Activated CD4-positive, alpha-beta T cell treated with anti-CD3 and anti-CD28 coated beads for 36 hours (primary cell): ENCODE data around the gene VPS37B. TPM values are rescaled to one million over a fixed set of nuclear protein-coding genes. Genes with fewer than 3 reads are reported as not detected.
"Not testable (repeated sequence)": the region's sequence is repeated elsewhere in the genome, so short reads cannot be mapped to it uniquely, and the experiment has no call there.

Experiments used
- ATAC-seq: fragments of 200-7000 bp; cut with Tn5 transposase; one replicate; pipeline ENCODE4 v1.10.0; 2021; ENCODE audit warnings: mild to moderate bottlenecking, moderate library complexity
- CTCF ChIA-PET: fragments of 350-600 bp; sonication (Branson Sonifier 250); formaldehyde crosslinking; loops from one replicate; lab custom pipeline; 2021; ENCODE audit warnings: antibody characterized with exemption; lab: Charles Lee
- POLR2A ChIA-PET: fragments of 350-600 bp; sonication (Branson Sonifier 250); formaldehyde crosslinking; loops from one replicate; lab custom pipeline; 2021; ENCODE audit warnings: antibody characterized with exemption, inconsistent platforms; lab: Charles Lee
- DNase-seq: peaks from one replicate; pipeline ENCODE4 v3.0.0-alpha.2; 2020
- H3K27ac Mint-ChIP-seq: one replicate; pipeline ENCODE4 v1.8.0; 2021; ENCODE audit warnings: mixed read lengths
- H3K27me3 Mint-ChIP-seq: one replicate; pipeline ENCODE4 v1.8.0; 2021; ENCODE audit warnings: mixed read lengths
- H3K36me3 Mint-ChIP-seq: one replicate; pipeline ENCODE4 v1.8.0; 2021; ENCODE audit warnings: low read depth, mixed read lengths
- H3K4me1 Mint-ChIP-seq: one replicate; pipeline ENCODE4 v1.8.0; 2021; ENCODE audit warnings: mixed read lengths
- H3K4me3 Mint-ChIP-seq: one replicate; pipeline ENCODE4 v1.8.0; 2021; ENCODE audit warnings: mild to moderate bottlenecking, moderate library complexity, mixed read lengths
- H3K9me3 Mint-ChIP-seq: one replicate; pipeline ENCODE4 v1.8.0; 2021; ENCODE audit warnings: low read depth, mixed read lengths
- intact Hi-C, 2 experiments: fragments of 100-400 bp; cut with DNase I in 1 of 2; cut with micrococcal nuclease in 1 of 2; formaldehyde crosslinking; loops; one replicate each; pipeline versions ENCODE4 v1.14.2 to v1.15.1; 2022 to 2024; cut with DNase I, micrococcal nuclease
- total RNA-seq, 2 experiments: library from RNA; stranded (reverse); gene quantifications; one replicate each; pipeline ENCODE4 v1.2.3, GENCODE V29; 2021

Gene VPS37B
- total RNA-seq, 2 experiments from 2014 or later = 9.4 to 11.4 TPM

GRCh38 chr12:122902854-122903692 lies 7.1 kb upstream of the VPS37B start:
- peaks cover 34% of the 10 kb centered on the region for H3K4me1 Mint-ChIP-seq
- DNase-seq (no peak), ATAC-seq (no peak)
- peaks cover 3% of the 10 kb centered on the region for H3K27me3 Mint-ChIP-seq
- no peaks in the 10 kb centered on the region for H3K9me3 Mint-ChIP-seq
- no peak overlapping the region for H3K27ac Mint-ChIP-seq
- CTCF ChIA-PET = interaction anchor here (0.5 to 1.0 kb wide), 2 partner anchors 12 to 47 kb away, joined by 3 read pairs; no protein-coding TSS in a partner anchor
- no peak overlapping the region for H3K4me3 Mint-ChIP-seq
- H3K36me3 Mint-ChIP-seq = no peaks in the 10 kb centered on the region
- POLR2A ChIA-PET = no interaction called here
- intact Hi-C loops = no loop called here

GRCh38 chr12:122899887-122900286 lies 4.0 kb upstream of the VPS37B start:
- Mint-ChIP-seq H3K27me3 (peaks cover 10% of the 10 kb centered on the region), H3K36me3 (peaks cover 5% of the 10 kb centered on the region), H3K27ac (peak overlapping the region; percentile 63), H3K4me3 (no peak overlapping the region), H3K4me1 (peaks cover 60% of the 10 kb centered on the region), H3K9me3 (peaks cover 6% of the 10 kb centered on the region)
- POLR2A ChIA-PET = interaction anchor here (0.7 kb wide), 1 partner anchor 75 kb away, joined by 3 read pairs; no protein-coding TSS in a partner anchor
- DNase-seq (no peak), ATAC-seq (no peak)
- intact Hi-C loops = loop anchor here (2.0 to 10.0 kb wide), 7 partner anchors 13 to 815 kb away; partner anchors contain the start of genes MPHOSPH9 (in 1 of the 2), MTRFR (in 1 of the 2), RILPL2 (in 1 of the 2) and SBNO1 (in 1 of the 2)
- CTCF ChIA-PET = interaction anchor here (1.3 to 3.2 kb wide), 3 partner anchors 11 to 28 kb away, joined by 4 to 15 read pairs (median 14); no protein-coding TSS in a partner anchor

- intact Hi-C loops = loop anchor here in 1 of 2 experiments (1.0 to 10.0 kb wide), 6 partner anchors 8 to 812 kb away; partner anchors contain the start of genes MPHOSPH9, MTRFR, RILPL2 and SBNO1
- POLR2A ChIA-PET = no interaction called here
Measured at GRCh38 chr12:122896662-122897061, 738 bp upstream of the VPS37B start.

GRCh38 chr12:122895320-122895703 lies 612 bp downstream of the VPS37B start:
- Mint-ChIP-seq H3K27ac (peak overlapping the region; percentile 87), H3K9me3 (peaks cover 6% of the 10 kb centered on the region), H3K4me3 (peak overlapping the region; percentile 86), H3K27me3 (peaks cover 7% of the 10 kb centered on the region), H3K4me1 (peaks cover 88% of the 10 kb centered on the region), H3K36me3 (peaks cover 9% of the 10 kb centered on the region)
- DNase-seq (no peak), ATAC-seq (no peak)
- ChIA-PET POLR2A (no interaction called here), CTCF (interaction anchor here (0.7 to 1.2 kb wide), 2 partner anchors 10 to 14 kb away, joined by 3 to 5 read pairs; no protein-coding TSS in a partner anchor)
- intact Hi-C loops = loop anchor here (1.0 to 10.0 kb wide), 7 partner anchors 8 to 811 kb away; partner anchors contain the start of genes MPHOSPH9 (in 1 of the 2), MTRFR (in 1 of the 2), RILPL2 (in 1 of the 2) and SBNO1 (in 1 of the 2)

More at GRCh38 chr12:122896662-122897061, 738 bp upstream of the VPS37B start:
- Mint-ChIP-seq H3K36me3 (peaks cover 9% of the 10 kb centered on the region), H3K9me3 (peaks cover 6% of the 10 kb centered on the region), H3K4me1 (peaks cover 87% of the 10 kb centered on the region), H3K27me3 (peaks cover 7% of the 10 kb centered on the region), H3K4me3 (peak overlapping the region; percentile 86), H3K27ac (peak overlapping the region; percentile 87)
- ATAC-seq (no peak), DNase-seq (no peak)
- CTCF ChIA-PET = interaction anchor here (1.1 to 1.3 kb wide), 2 partner anchors 36 to 62 kb away, joined by 4 read pairs; no protein-coding TSS in a partner anchor

GRCh38 chr12:122894193-122895121 lies 1.5 kb downstream of the VPS37B start:
- intact Hi-C loops = loop anchor here (1.0 to 10.0 kb wide), 7 partner anchors 7 to 810 kb away; partner anchors contain the start of genes MPHOSPH9 (in 1 of the 2), MTRFR (in 1 of the 2), RILPL2 (in 1 of the 2) and SBNO1 (in 1 of the 2)
- H3K36me3 Mint-ChIP-seq = peaks cover 9% of the 10 kb centered on the region
- ATAC-seq (no peak), DNase-seq (peak; percentile 34)
- H3K4me1 Mint-ChIP-seq = peaks cover 87% of the 10 kb centered on the region
- POLR2A ChIA-PET = interaction anchor here (0.6 kb wide), 1 partner anchor 343 kb away, joined by 7 read pairs; no protein-coding TSS in a partner anchor
- peaks cover 7% of the 10 kb centered on the region for H3K27me3 Mint-ChIP-seq
- peak overlapping the region; percentile 32 for H3K27ac Mint-ChIP-seq
- H3K9me3 Mint-ChIP-seq = peaks cover 6% of the 10 kb centered on the region
- CTCF ChIA-PET = interaction anchor here (0.6 to 1.8 kb wide), 8 partner anchors 9 to 1075 kb away, joined by 3 to 7 read pairs (median 4); no protein-coding TSS in a partner anchor
- H3K4me3 Mint-ChIP-seq = peak overlapping the region; percentile 86

- Mint-ChIP-seq H3K4me3 (no peak overlapping the region), H3K4me1 (peaks cover 87% of the 10 kb centered on the region), H3K27ac (no peak overlapping the region), H3K9me3 (peaks cover 6% of the 10 kb centered on the region), H3K36me3 (peaks cover 9% of the 10 kb centered on the region), H3K27me3 (peaks cover 7% of the 10 kb centered on the region)
- DNase-seq = no peak
- CTCF ChIA-PET = interaction anchor here (0.6 to 1.8 kb wide), 7 partner anchors 11 to 1076 kb away, joined by 3 to 7 read pairs (median 3); no protein-coding TSS in a partner anchor
- no peak for ATAC-seq
- intact Hi-C loops = loop anchor here in 1 of 2 experiments (2.0 to 10.0 kb wide), 3 partner anchors 57 to 809 kb away; partner anchors contain the start of gene RILPL2
- POLR2A ChIA-PET = interaction anchor here (0.6 kb wide), 1 partner anchor 342 kb away, joined by 7 read pairs; no protein-coding TSS in a partner anchor
Measured at GRCh38 chr12:122893208-122894153, 2.4 kb downstream of the VPS37B start.

- CTCF ChIA-PET, H3K9me3 Mint-ChIP-seq, H3K27ac Mint-ChIP-seq, POLR2A ChIA-PET, DNase-seq, H3K4me3 Mint-ChIP-seq, ATAC-seq, H3K27me3 Mint-ChIP-seq, H3K36me3 Mint-ChIP-seq: not testable (repeated sequence)
- peaks cover 88% of the 10 kb centered on the region for H3K4me1 Mint-ChIP-seq
- intact Hi-C loops = loop anchor here in 1 of 2 experiments (10.0 kb wide), 2 partner anchors 542 to 808 kb away; partner anchors contain the start of gene RILPL2
Measured at GRCh38 chr12:122892724-122893123, 3.2 kb downstream of the VPS37B start.

GRCh38 chr12:122891661-122892525 lies 4.0 kb downstream of the VPS37B start:
- ChIA-PET CTCF (interaction anchor here (0.6 to 1.1 kb wide), 7 partner anchors 12 to 973 kb away, joined by 3 read pairs; partner anchors contain the start of gene CFAP251), POLR2A (interaction anchor here (0.5 to 0.7 kb wide), 2 partner anchors 18 to 387 kb away, joined by 4 to 7 read pairs; no protein-coding TSS in a partner anchor)
- DNase-seq (no peak), ATAC-seq (no peak)
- peaks cover 90% of the 10 kb centered on the region for H3K4me1 Mint-ChIP-seq
- intact Hi-C loops = loop anchor here in 1 of 2 experiments (10.0 kb wide), 2 partner anchors 543 to 807 kb away; partner anchors contain the start of gene RILPL2
- peaks cover 9% of the 10 kb centered on the region for H3K36me3 Mint-ChIP-seq
- H3K27me3 Mint-ChIP-seq = peaks cover 10% of the 10 kb centered on the region
- H3K4me3 Mint-ChIP-seq = no peak overlapping the region
- peaks cover 6% of the 10 kb centered on the region for H3K9me3 Mint-ChIP-seq
- H3K27ac Mint-ChIP-seq = no peak overlapping the region
